SIG-M5 treated with dmso at 0.1 percent for 504 hours (cell line): Measurements from ENCODE around the gene GOLGA6L7.
"Not testable (repeated sequence)": the region's sequence is repeated elsewhere in the genome, so short reads cannot be mapped to it uniquely, and the experiment has no call there.

Experiments
- DNase-seq: peaks from one replicate; lab custom pipeline; 2025; ENCODE audit not compliant: unreplicated experiment; lab: John Stamatoyannopoulos, UW

Gene GOLGA6L7

DNA sequence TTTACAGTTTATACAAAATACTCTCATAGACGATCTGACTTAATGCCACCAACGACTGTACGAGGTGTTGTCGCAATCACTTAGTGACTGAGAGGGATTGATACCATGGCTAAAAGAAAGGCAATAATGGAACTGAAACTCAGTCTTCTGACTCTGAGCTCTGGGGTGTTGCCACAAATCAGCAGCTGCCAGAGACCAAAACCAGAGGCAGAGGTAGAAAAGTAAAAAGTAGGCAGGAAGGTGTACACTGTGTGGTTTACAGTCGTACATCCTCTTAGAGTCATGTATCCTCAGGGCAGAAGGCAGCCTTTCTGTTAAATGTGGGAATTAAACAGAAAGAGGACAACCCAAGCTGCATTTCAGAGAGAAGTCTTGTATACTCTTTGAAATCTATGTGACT is 1.2 kb downstream of the GOLGA6L7 start:
- DNase-seq = not testable (repeated sequence)

DNA sequence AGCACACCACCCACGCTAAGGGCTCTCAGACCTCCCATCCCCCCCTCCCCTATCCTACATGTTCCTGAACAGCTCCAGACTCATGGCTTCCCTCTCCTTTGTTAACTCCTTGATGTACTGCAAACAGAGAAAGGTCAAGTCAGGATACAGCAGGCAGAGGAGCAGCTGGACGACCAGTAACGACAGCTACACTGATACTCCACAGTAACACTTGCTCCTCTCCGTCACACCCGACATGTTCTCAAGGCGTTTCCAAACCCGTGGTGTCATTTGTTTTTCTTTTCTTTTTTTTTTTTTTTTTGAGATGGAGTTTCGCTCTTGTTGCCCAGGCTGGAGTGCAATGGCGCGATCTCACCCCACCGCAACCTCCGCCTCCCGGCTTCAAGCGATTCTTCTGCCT is 4.3 kb downstream of the GOLGA6L7 start:
- DNase-seq = not testable (repeated sequence)

DNA sequence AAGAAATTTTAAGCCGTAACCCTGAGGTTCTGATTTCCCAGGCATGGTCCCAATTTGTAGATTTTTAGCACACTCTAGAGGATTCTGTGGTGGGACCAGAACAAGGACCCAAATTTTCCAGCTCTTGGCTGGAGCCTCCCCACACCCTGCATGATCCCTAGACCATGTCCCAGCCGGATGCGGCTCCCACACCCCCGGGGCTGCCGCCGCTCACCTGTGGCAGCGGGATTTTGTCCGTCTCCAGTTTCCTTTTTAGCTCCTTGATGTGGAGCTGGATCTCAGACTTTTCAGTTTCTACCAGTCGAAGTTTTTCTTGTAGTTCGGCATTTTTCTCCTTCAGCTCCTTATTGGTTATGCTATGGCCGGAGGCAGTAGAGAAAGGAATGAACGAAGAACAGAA is 4.9 kb downstream of the GOLGA6L7 start:
- DNase-seq = not testable (repeated sequence)

DNA sequence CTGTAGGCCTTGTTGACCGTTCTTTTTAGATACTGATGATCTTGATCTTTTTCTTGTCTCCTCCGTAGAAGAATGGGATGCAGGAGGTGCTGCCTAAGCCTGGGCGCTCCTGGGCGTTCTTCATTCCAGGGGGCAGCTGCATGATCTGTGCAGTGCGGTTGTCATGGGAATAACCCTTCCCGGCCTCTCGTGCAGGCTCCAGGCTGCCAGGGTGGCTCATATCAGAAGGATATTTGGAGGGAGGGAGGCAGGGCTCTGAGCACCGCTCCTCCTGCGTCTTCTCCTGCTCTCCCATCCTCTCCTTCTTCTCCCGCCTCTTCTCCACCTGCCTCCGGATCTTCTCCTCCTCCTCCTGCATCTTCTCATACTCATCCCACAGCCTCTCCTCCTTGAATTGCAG is 6.2 kb downstream of the GOLGA6L7 start:
- DNase-seq = not testable (repeated sequence)

DNA sequence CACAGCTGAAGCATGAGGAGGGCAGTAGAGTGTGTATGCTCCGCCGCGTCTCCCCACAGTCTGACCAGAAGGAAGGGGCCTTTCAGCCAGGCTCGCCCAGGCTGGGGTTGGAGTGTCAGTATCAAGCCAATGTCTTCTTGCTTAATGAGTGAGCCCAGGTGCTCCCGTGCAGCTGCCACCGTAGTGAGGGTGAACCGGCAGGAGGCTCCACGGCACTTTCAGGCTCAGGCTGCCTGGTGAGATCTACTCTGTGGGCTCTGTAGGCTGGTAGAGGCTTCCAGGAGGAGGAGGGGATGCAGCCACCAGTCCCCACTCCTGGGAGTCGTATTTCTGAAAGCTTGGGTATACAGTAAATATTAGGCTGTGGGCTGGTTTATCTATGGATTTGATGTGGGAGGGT is 8.2 kb downstream of the GOLGA6L7 start:
- DNase-seq = not testable (repeated sequence)

DNA sequence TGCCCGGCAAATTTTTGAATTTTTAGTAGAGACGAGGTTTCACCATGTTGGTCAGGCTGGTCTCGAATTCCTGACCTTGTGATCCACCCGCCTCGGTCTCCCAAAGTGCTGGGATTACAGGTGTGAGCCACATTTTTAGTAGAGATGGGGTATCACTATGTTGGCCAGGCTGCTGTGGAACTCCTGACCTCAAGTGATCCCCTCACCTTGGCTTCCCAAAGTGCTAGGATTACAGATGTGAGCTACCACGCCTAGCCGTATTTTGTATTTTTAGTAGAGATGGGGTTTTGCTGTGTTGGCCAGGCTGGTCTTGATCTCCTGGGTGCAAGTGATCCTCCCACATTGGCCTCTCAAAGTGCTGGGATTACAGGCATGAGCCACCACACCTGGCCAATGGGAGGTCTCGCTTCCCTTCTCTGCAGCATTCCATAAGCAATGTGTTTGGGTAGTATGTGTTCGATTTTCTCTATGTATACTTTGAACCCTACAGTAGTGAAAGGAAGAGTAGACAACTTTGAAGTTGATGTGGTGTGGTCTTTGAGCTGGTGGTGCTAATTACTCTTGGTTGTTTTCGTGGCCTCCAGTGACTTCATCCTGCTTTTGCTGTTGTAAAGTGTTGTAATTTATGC is 13.4 kb downstream of the GOLGA6L7 start:
- not testable (repeated sequence) for DNase-seq

DNA sequence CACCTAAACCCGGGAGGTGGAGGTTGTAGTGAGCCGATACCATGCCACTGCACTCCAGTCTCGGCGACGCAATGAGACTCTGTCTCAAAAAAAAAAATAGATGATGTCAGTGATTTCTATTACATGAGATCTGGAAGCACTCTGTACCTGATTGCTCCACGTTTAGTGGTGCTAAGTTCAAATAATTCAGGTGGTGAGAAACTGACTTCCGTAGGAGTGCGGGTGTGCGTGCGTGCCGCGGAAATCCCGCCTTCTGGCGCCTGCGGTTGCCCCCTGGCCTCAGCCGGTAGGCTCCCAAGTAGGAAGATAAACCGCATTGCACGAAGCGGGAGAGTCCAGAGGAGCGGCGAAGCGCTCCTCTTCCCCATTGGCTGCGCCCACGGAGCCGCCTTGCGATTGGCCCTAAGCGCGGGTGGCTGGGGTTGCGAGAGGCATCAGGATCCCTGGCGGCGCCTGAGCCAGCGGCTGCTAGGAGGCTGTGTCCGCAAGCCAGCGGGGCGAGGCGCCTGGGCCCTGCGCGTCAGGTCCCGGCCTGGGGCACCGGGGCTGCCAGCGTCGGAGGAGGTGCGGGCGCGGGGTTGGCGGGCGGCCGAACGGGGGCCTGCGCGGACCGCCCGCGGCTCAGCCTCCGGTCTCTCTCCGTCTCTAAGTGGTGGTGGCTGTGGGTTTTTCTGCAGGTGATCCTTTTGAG is 16.4 kb downstream of the GOLGA6L7 start:
- not testable (repeated sequence) for DNase-seq

DNA sequence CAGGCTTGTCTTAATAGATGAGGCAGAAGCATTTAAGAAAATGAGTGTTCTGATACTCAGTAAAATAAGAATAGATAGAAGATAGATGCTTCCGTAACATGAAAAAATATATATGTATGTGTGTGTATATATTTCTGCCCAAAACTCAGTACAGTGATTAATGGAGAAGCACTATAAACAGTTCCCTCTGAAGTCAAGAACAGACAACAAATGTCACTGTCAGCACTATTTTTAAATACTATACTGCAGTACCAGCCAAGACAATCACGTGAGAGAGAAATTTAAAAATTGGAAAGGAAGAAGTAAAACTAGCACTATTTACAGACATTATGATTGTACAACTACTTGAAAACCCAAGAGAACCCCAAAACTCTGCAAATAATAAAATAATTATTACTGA is 27.0 kb downstream of the GOLGA6L7 start:
- DNase-seq = not testable (repeated sequence)

DNA sequence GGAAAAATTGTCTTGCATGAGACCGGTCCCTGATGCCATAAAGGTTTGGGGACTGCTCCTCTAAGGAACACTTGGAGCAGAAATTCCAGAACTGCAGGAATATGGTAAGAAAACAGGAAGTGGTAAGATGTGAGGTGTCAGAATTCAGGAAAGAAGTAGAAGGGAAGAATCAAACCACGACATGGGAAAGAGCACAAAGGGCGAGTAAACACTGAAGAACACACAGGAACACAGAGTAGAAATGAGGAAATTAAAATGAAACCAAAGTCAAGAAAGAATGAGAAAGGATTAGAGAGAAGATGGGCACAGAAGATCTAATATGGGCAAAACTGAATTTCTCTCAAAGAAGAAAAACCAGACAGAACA is 28.5 kb downstream of the GOLGA6L7 start:
- not testable (repeated sequence) for DNase-seq

DNA sequence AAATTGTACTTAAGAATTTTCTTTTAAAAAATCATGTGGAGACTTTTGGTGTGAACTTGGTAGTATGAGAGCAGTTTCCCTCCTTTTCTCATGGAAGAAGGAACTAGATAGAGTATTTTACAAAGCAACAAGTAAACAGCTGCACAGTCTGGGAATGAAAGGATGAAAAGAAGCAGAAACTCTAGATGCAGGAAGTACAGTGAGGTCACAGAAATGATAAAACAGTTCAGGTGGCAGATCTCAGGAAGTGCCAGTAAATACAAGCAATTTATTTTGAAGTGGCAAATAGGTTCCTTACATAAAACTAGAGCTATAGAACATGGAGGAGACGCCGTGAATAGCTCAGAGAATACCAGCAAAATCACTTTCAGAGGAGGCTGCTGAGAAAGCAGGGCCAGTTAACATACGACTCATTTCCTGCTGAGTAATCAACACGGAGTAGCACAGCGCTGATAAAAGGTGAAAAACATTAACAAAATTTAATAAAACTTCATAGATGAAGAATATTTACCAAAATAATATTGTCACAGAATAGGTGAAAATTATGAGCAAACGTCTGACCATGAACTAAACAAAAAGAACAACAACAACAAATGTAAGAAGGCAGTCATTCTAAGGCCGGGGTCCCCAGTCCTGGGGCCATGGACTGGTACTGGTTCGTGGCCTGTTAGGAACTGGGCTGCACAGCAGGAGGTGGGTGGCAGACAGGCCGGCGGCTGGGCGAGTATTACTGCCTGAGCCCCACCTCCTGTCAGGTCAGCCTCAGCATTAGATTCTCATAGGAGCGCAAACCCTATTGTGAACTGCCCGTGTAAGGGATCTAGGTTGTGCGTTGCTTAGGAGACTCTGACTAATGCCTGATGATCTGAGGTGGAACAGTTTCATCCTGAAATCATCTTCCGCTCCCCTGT is 29.2 kb downstream of the GOLGA6L7 start:
- not testable (repeated sequence) for DNase-seq

DNA sequence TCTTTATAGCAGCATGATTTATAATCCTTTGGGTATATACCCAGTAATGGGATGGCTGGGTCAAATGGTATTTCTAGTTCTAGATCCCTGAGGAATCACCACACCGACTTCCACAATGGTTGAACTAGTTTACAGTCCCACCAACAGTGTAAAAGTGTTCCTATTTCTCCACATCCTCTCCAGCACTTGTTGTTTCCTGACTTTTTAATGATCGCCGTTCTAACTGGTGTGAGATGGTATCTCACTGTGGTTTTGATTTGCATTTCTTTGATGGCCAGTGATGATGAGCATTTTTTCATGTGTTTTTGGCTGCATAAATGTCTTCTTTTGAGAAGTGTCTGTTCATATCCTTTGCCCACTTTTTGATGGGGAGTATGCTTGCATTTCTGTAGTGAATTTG is 30.3 kb downstream of the GOLGA6L7 start:
- not testable (repeated sequence) for DNase-seq

DNA sequence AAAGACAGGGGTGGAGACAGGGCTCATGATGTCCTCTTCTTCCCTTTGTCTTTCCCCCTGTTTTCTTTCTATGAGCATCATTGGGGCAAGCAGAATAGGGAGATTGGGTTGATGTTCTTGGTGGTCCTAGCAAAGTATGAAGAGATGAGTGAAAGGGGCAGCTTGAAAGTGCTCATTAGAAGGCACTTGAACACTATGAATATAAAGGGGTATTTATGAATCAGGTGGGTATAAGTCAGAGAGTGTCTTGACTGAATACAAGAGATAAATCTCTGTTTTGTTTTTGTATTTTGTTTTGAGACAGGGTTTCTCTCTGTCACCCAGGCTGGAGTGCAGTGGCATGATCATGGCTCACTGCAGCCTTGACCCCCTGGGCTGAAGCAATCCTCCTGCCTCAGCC is 34.4 kb downstream of the GOLGA6L7 start:
- not testable (repeated sequence) for DNase-seq

DNA sequence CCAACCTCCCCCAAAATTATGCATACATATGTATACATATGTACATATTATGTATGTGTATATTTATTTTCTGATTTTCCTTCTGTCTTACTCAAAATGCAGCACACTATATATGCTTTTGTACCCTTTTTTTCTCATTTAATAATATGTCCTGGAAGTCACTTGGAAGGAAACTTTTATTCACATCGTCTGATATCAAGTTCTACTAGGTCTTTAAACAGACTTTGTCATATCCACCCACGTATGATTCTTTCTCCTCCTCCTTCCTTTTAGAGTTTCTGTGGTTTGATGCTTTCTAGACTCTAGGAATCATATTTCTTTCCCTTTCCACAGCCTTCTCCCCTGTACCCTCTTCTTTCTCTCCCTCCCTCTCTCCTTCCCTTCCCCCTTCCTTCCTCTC is 35.1 kb downstream of the GOLGA6L7 start:
- not testable (repeated sequence) for DNase-seq

DNA sequence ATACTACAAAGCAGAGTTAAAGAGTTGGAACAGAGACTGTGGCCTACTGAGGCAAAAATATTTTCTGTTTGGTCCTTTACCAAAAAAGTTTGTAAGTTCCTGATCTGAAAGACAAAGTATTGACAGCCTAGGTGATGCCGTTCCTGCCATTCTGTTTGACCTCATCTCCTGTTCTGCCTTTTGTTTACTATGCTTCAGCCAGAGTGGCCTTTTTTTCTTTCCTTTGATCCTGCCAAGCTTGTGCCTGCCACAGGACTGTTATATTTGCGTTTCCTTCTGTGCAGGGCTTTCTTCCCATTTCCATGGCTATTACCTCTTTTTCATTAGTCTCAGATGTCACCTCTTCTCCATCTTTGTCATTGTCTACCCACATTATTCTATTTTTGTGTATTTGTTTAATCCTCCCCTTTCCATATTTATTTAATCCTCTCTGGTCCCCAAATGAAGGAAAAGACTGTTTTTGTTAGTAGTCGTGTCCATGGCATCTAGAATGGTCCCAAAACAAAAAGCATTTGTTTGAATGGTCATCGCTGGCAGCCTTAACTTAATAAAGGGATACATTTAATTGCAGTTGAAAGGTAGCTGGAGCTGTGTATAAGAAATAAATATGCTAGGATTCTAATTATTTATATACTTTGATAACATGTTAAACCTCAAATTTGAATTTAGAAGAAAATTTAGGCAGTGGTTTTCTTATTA is 36.4 kb downstream of the GOLGA6L7 start:
- not testable (repeated sequence) for DNase-seq

DNA sequence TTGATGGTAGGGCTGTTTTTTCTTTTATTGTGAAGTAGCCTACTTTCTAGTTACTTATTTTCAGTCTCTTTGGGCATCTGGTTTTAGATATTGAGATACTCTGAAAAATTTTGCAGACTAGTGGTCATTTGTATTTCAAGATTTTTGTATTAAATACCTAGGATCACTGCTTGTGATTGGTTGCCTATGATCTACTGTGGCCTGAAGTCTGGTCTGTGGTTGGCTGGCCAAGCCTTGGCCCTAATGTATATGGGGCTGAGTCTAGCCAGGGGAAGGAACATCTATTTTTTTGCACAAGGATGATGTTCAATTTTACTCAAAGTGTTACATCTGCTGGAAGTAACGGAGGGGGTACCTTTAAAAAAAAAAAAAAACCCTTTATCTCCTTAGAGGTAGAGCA is 38.0 kb downstream of the GOLGA6L7 start:
- not testable (repeated sequence) for DNase-seq

DNA sequence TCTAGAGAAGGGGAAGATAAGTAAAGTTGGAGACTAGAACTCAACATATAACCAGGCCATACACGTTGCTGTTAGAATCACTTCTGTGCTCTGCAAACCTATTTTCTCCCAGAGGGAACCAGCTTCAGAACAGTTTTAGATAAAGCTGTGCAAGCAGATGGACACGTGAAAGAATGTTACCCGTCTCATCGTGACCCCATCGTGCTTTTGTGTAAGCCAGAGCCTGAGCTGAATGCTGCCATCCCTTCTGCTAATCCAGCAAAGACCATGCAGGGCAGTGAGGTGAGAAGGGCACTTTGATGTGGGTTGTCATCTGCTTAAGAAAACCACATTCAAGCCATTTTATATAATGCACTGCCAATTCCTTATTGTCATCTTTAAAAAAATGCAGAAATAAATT is 40.3 kb downstream of the GOLGA6L7 start:
- DNase-seq = not testable (repeated sequence)

DNA sequence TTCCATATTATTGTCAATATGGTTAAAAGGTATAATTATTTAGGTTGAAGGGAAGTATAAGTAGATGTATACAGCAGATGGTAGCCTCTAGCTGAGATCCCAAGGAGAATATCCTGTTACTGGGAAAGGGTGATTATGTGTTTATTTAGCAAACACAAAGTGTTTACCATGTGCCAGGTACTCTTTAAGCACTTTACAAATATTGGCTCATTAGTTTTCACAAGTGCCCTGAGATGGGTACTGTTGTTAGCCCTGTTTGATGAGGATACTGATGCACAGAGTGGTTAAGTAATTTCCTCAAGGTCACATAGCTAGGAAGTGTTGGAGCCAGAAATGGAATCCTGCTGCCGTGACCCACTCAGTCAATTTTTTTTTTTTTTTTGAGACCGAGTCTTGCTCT is 48.1 kb downstream of the GOLGA6L7 start:
- DNase-seq = not testable (repeated sequence)

DNA sequence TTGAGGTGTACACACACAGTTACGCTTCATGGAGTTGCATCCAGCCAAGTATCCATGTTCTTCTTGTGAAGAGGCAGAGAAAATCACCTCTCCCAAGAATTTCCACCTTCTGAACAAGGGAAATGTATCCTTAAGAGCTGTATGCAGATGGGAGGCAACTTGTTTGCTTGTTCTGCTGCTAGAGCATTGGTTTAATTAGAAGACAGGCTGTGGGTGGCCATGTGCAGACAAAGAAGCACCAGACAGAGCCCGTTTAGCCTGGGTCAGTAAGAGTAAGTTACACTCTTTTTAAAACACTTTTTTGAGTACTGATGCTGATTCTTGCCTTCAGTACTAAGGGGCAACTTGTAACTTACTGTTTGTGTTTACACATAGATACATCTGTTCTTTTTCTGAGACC is 50.2 kb downstream of the GOLGA6L7 start:
- DNase-seq = not testable (repeated sequence)

DNA sequence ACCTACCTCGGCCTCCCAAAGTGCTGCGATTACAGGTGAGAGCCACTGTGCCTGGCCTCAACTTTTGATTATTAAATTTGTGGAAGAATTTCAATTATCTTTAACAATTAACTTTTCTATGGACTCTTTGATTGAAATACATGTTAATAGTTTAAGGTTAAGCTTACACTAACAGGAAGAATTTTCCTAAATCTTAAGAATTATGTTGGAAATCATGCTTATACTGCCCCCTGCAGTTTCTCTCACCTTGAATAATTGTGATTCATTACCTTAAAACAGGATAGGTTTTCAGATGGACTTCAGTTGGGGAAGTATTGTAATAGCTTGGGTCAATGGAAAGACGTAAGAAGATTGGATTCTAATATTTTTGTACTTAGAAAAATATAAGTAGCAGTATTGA is 54.2 kb downstream of the GOLGA6L7 start:
- DNase-seq = not testable (repeated sequence)
